ENCODE measurements around the gene PIK3C3.
A peak's percentile ranks its signal among the peaks of the same experiment; 100 is the strongest.
"Not testable (repeated sequence)": the region's sequence is repeated elsewhere in the genome, so short reads cannot be mapped to it uniquely, and the experiment has no call there.

The PIK3C3 gene

GRCh38 chr18:42025974-42026625, 71.1 kb downstream of the PIK3C3 start:
- no peak for DNase-seq

GRCh38 chr18:42028247-42028832, 73.3 kb downstream of the PIK3C3 start:
- DNase-seq: peak; percentile 9 to 15

GRCh38 chr18:42029092-42029491, 74.1 kb downstream of the PIK3C3 start:
- no peak for DNase-seq

GRCh38 chr18:42030586-42031182, 75.7 kb downstream of the PIK3C3 start:
- no peak for DNase-seq

- no peak for DNase-seq
These were observed 77.4 kb downstream of the PIK3C3 start for GRCh38 chr18:42032447-42032846.

- DNase-seq: no peak
These were observed 78.2 kb downstream of the PIK3C3 start for GRCh38 chr18:42033137-42033810.

GRCh38 chr18:42038936-42039335, 83.9 kb downstream of the PIK3C3 start:
- no peak for DNase-seq

- no peak for DNase-seq
These were observed 84.4 kb downstream of the PIK3C3 start for GRCh38 chr18:42039396-42039795.

GRCh38 chr18:42041793-42042192, 86.8 kb downstream of the PIK3C3 start:
- DNase-seq: no peak

- no peak for DNase-seq
These were observed 90.3 kb downstream of the PIK3C3 start for GRCh38 chr18:42045346-42045745.

GRCh38 chr18:42047721-42048120, 92.7 kb downstream of the PIK3C3 start:
- no peak for DNase-seq

GRCh38 chr18:42048158-42048557, 93.1 kb downstream of the PIK3C3 start:
- DNase-seq: no peak

- not testable (repeated sequence) for DNase-seq
These were observed 94.5 kb downstream of the PIK3C3 start for GRCh38 chr18:42049536-42049935.

- no peak for DNase-seq
These were observed 96.4 kb downstream of the PIK3C3 start for GRCh38 chr18:42051411-42051810.

GRCh38 chr18:42052122-42052708, 97.2 kb downstream of the PIK3C3 start:
- DNase-seq: no peak

GRCh38 chr18:42053188-42053781, 98.3 kb downstream of the PIK3C3 start:
- peak; percentile 59 to 63 for DNase-seq

- no peak for DNase-seq
These were observed 109.1 kb downstream of the PIK3C3 start for GRCh38 chr18:42064109-42064508.

- no peak for DNase-seq
These were observed 112.5 kb downstream of the PIK3C3 start for GRCh38 chr18:42067518-42067917.

- DNase-seq: no peak
These were observed 113.0 kb downstream of the PIK3C3 start for GRCh38 chr18:42068030-42068429.

- no peak for DNase-seq
These were observed 114.0 kb downstream of the PIK3C3 start for GRCh38 chr18:42069036-42069435.

- DNase-seq: no peak
These were observed 117.4 kb downstream of the PIK3C3 start for GRCh38 chr18:42072407-42072806.

- no peak for DNase-seq
These were observed 119.7 kb downstream of the PIK3C3 start for GRCh38 chr18:42074704-42075103.

- DNase-seq: no peak
These were observed 123.7 kb downstream of the PIK3C3 start for GRCh38 chr18:42078711-42079110.
